ENCODE measurements around the gene DNAJC13. TPM values are rescaled to one million over a fixed set of nuclear protein-coding genes. Genes with fewer than 3 reads are reported as not detected.

The DNAJC13 gene
- total and polyA plus RNA-seq, 2 donors (not counting 3 experiments of a cell fraction or from before 2014, with no cell fraction given) = 14.3 to 71.7 TPM

- peak; percentile 32 for DNase-seq (ENCODE audit: low read depth, low spot score)
- Histone ChIP-seq H2AFZ (ENCODE audit: low read depth, low read length) (no peak overlapping the region), H3K9ac (replicated peaks; ENCODE audit: extremely low read depth, insufficient read depth, low read length) (no peak overlapping the region), H3K79me2 (ENCODE audit: control insufficient read depth, insufficient read depth, low read length) (no peaks in the 10 kb centered on the region), H3K27ac (ENCODE audit: insufficient read depth, low read depth, low read length) (no peak overlapping the region), H3K9me1 (replicated peaks; ENCODE audit: control insufficient read depth, extremely low read depth, insufficient read depth, low read length) (no peaks in the 10 kb centered on the region), H3K4me2 (ENCODE audit: insufficient read depth, low read length) (no peak overlapping the region), H3K9me3 (replicated peaks; ENCODE audit: control insufficient read depth, insufficient read depth, low read length) (no peaks in the 10 kb centered on the region), H4K20me1 (replicated peaks; ENCODE audit: control insufficient read depth, extremely low read depth, insufficient read depth, low read length) (no peaks in the 10 kb centered on the region), H3K4me3 (replicated peaks in 1 of 3; ENCODE audit: insufficient read depth in 1 of 3, low read depth in 1 of 3, low read length in 3 of 3) (no peak overlapping the region), H3K36me3 (ENCODE audit: control insufficient read depth in 2 of 2, extremely low read depth in 1 of 2, insufficient read depth in 2 of 2, low read length in 2 of 2) (peaks cover 6 to 10% of the 10 kb centered on the region in 2 experiments), H3K4me1 (ENCODE audit: control insufficient read depth, extremely low read depth, insufficient read depth, low read length) (peaks cover 6% of the 10 kb centered on the region), H3K27me3 (ENCODE audit: control insufficient read depth in 2 of 2, insufficient read depth in 2 of 2, low read length in 2 of 2) (no peaks in the 10 kb centered on the region)
- dilution Hi-C loops (cut with MboI; ENCODE audit: extremely low pct_ligation_motif_present, low sequenced_read_pairs) (loop anchor here (25.0 kb wide), 1 partner anchor 101 kb away; no protein-coding TSS in a partner anchor), intact Hi-C loops (cut with micrococcal nuclease) (loop anchor here (1.0 kb wide), 2 partner anchors 106 to 848 kb away; no protein-coding TSS in a partner anchor)
- no TSS peak for BruUV-seq (replicated peaks)
- CTCF ChIA-PET = interaction anchor here (0.7 to 9.8 kb wide), 36 partner anchors 9 to 185 kb away, joined by 3 to 423 read pairs (median 5); partner anchors contain the start of genes ACAD11 and UBA5
- FAIRE-seq = no peak
- TF ChIP-seq, protein P1, sequence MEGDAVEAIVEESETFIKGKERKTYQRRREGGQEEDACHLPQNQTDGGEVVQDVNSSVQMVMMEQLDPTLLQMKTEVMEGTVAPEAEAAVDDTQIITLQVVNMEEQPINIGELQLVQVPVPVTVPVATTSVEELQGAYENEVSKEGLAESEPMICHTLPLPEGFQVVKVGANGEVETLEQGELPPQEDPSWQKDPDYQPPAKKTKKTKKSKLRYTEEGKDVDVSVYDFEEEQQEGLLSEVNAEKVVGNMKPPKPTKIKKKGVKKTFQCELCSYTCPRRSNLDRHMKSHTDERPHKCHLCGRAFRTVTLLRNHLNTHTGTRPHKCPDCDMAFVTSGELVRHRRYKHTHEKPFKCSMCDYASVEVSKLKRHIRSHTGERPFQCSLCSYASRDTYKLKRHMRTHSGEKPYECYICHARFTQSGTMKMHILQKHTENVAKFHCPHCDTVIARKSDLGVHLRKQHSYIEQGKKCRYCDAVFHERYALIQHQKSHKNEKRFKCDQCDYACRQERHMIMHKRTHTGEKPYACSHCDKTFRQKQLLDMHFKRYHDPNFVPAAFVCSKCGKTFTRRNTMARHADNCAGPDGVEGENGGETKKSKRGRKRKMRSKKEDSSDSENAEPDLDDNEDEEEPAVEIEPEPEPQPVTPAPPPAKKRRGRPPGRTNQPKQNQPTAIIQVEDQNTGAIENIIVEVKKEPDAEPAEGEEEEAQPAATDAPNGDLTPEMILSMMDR (IDR thresholded peaks at IDR 0.05; ENCODE audit: extremely low read depth in 1 of 2, insufficient read depth in 1 of 2, low read depth in 1 of 2, low read length in 2 of 2) = no peak
- TF ChIP-seq JUN (IDR thresholded peaks at IDR 0.05; ENCODE audit: borderline replicate concordance, insufficient read depth, insufficient read length, low read depth) (no peak), GATA2 (IDR thresholded peaks at IDR 0.05; ENCODE audit: insufficient read depth, insufficient read length, low read depth, low read length) (no peak), POLR2AphosphoS5 (IDR thresholded peaks at IDR 0.05; ENCODE audit: insufficient read depth, low read depth, low read length) (no peak), MYC (IDR thresholded peaks at IDR 0.05; ENCODE audit: low read depth, low read length) (no peak), POLR2A (IDR thresholded peaks at IDR 0.05; ENCODE audit: low read depth, low read length) (no peak), FOS (IDR thresholded peaks at IDR 0.05; ENCODE audit: borderline replicate concordance, insufficient read depth, low read length) (no peak), MAX (IDR thresholded peaks at IDR 0.05; ENCODE audit: insufficient read depth, insufficient read length) (no peak), EZH2 (IDR thresholded peaks at IDR 0.05; ENCODE audit: borderline replicate concordance, low read depth, low read length, severe bottlenecking) (no peak)
- POLR2A ChIA-PET = no interaction called here
Measured at GRCh38 chr3:132536442-132537153, 119.3 kb downstream of the DNAJC13 start.
